H1 (cell line): Measurements from ENCODE around the gene BET1L. TPM values are rescaled to one million over a fixed set of nuclear protein-coding genes. Genes with fewer than 3 reads are reported as not detected.

Source experiments
- CEBPB ChIP-seq: IDR thresholded peaks from 2 replicates; pipeline ENCODE4 v1.6.1; 2012; ENCODE audit warnings: low read depth, low read length
- CHD7 ChIP-seq: fragments of 300-600 bp; sonication (generic); IDR thresholded peaks from 2 replicates; pipeline ENCODE4 v1.7.1; 2012; ENCODE audit warnings: low read length, moderate library complexity, mild to moderate bottlenecking, inconsistent platforms; ENCODE audit not compliant: insufficient replicate concordance
- JUND ChIP-seq: IDR thresholded peaks from 2 replicates; pipeline ENCODE4 v1.6.1; 2011; ENCODE audit warnings: mild to moderate bottlenecking, improper control_type of control experiment, low read length
- MAFK ChIP-seq: IDR thresholded peaks from 2 replicates; pipeline ENCODE4 v1.6.1; 2012; ENCODE audit warnings: low read depth, mild to moderate bottlenecking, improper control_type of control experiment, low read length
- NRF1 ChIP-seq: IDR thresholded peaks from 2 replicates; pipeline ENCODE4 v1.6.1; 2011; ENCODE audit warnings: mild to moderate bottlenecking, low read depth, low read length, improper control_type of control experiment
- PHF8 ChIP-seq: fragments of 200-600 bp; sonication (generic); conservative IDR thresholded peaks from 2 replicates; pipeline ENCODE4 v1.7.1; 2012; ENCODE audit warnings: low read depth, mild to moderate bottlenecking, inconsistent platforms, low read length, moderate library complexity
- RBBP5 ChIP-seq: IDR thresholded peaks from 2 replicates; pipeline ENCODE4 v1.7.1; 2012; ENCODE audit warnings: low read depth, mild to moderate bottlenecking, inconsistent platforms, low read length, moderate library complexity, borderline replicate concordance
- SP2 ChIP-seq: IDR thresholded peaks from 2 replicates; pipeline ENCODE4 v1.6.1; 2012; ENCODE audit warnings: mild to moderate bottlenecking, low read length, inconsistent platforms
- TBP ChIP-seq: IDR thresholded peaks from 2 replicates; pipeline ENCODE4 v1.6.1; 2011; ENCODE audit warnings: low read depth, low read length, improper control_type of control experiment
- polyA plus RNA-seq, 7 experiments: library from polyadenylated mRNA; depleted of rRNA in 3 of 7; stranded (reverse) in 5 of 7; unstranded in 2 of 7; fragments of >200 nt in 5 of 7; fragments of 200-250 nt in 2 of 7; gene quantifications; 1 replicate in 5 of 7; 2 replicates in 1 of 7; 4 replicates in 1 of 7; pipeline versions ENCODE4 v1.2.1 to v1.2.3, GENCODE V29; 2011 to 2013; ENCODE audit warnings: missing spikeins in 2 of 7, mixed read lengths in 2 of 7
- total RNA-seq: library from RNA; stranded (reverse); fragmentation: NEBNext Ultra II Directional; extraction: Animal tissue kit (Norgen Biotek cat#: 25700); gene quantifications from 2 replicates; pipeline ENCODE4 v1.2.1, GENCODE V29; 2021
- TF ChIP-seq, protein P1 (sequence below): IDR thresholded peaks from 2 replicates; pipeline ENCODE4 v1.6.1; 2012; ENCODE audit warnings: low read length, inconsistent platforms

Gene BET1L
- total and polyA plus RNA-seq, 2 of the 8 experiments (the other 6 are each of a cell fraction or from before 2014, with no cell fraction given), result 40.2 to 61.9 TPM

DNA sequence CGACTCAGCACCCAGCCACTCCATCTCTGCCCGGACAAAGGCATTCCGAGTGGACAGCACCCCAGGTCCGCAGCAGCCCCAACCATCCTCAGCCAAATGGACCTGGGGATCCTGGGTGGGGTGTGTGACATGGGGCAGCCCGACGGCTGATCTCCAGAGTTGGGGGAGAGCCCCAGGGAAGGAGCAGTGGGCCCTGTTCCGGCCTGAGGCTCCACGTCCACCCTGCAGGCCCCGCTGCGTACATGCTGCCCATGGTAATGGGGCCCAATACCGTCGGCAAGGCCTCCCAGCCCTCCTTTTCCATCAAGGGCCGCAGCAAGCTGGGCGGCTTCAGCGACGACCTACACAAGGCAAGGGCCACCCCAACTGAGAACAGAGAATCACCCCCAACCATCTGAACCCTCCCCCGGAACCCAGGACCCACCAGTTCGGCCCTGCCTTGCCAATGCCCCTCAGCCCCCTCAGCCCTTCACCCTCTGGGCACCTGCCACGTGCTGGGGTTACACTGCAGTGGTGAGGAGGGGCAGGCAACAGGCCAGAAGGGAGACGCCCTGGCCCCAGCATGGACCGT is 8.9 kb downstream of the BET1L start (continued):
- TF ChIP-seq CHD7 (no peak), CEBPB (no peak), MAFK (no peak), RBBP5 (no peak), JUND (no peak), TBP (no peak), PHF8 (no peak), SP2 (no peak), NRF1 (no peak)
- TF ChIP-seq, protein P1, sequence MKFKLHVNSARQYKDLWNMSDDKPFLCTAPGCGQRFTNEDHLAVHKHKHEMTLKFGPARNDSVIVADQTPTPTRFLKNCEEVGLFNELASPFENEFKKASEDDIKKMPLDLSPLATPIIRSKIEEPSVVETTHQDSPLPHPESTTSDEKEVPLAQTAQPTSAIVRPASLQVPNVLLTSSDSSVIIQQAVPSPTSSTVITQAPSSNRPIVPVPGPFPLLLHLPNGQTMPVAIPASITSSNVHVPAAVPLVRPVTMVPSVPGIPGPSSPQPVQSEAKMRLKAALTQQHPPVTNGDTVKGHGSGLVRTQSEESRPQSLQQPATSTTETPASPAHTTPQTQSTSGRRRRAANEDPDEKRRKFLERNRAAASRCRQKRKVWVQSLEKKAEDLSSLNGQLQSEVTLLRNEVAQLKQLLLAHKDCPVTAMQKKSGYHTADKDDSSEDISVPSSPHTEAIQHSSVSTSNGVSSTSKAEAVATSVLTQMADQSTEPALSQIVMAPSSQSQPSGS, result no peak
